HG02981 (cell line): ENCODE measurements around the gene LAMA4.
"Not testable (repeated sequence)": the region's sequence is repeated elsewhere in the genome, so short reads cannot be mapped to it uniquely, and the experiment has no call there.

Source experiments
- ATAC-seq: cut with Tn5 transposase; IDR thresholded peaks from one replicate; pipeline ENCODE4 v1.9.1; 2021; ENCODE audit warnings: mild to moderate bottlenecking, moderate library complexity; ENCODE audit not compliant: unreplicated experiment

The LAMA4 gene

GRCh38 chr6:112106026-112106425 lies 148.3 kb downstream of the LAMA4 start:
- not testable (repeated sequence) for ATAC-seq

- no peak for ATAC-seq
These were observed 153.8 kb downstream of the LAMA4 start for GRCh38 chr6:112100561-112100960.

- ATAC-seq = no peak
These were observed 157.5 kb downstream of the LAMA4 start for GRCh38 chr6:112096901-112097300.

GRCh38 chr6:112087916-112088315 lies 166.5 kb downstream of the LAMA4 start:
- ATAC-seq = no peak

DNA sequence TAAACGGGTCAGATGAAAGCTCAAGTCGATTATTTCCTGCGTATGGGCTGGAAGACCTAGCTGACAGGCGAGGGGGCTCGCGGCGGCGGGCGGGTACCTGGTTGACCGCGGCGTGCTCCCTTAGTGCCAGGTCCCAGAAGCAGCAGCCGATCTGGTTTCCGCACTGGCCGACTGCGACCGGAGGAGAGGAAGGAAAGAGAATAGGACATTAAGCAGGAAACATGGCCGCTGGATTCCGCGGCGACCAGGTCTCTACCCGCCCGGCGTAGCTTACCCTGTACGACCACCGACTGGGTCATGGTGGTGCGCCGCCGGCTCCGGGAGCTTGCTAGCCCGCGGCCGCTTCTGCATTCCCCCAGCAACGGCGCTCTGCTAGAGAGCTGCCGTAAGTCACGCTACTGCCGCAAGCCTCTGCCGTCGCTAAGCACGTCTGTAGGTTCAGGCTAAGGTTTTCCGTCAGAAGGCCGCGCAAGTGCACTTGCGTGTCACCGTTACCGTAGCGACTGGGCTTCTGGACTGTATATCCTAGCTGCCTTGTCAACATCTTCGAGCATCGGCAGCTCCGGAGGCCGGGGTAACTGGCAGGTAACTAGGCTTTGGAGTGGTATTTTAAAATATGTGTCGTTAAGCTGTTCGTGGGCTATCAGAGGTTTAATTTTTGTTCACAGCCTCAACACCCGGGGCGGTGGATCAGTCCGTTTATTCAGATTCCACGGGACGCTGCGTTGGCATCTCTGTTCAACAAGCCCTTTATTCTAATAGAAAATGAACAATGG lies 167.0 kb downstream of the LAMA4 start, which contains the start of the genes FAM229B and TUBE1:
FAM229B (plus strand) TSS at position 456 of the 776 bp plus-strand sequence. CDS start 11,693 bp downstream, outside the sequence.
TUBE1 (minus strand) TSS at position 347 of the 776 bp plus-strand sequence; CDS start at position 299, 48 bp downstream.
- ATAC-seq = peak; percentile 97

- peak; percentile 22 for ATAC-seq
These were observed 167.6 kb downstream of the LAMA4 start for GRCh38 chr6:112086744-112087135.

GRCh38 chr6:112085286-112086065 lies 168.9 kb downstream of the LAMA4 start:
- ATAC-seq = no peak

DNA sequence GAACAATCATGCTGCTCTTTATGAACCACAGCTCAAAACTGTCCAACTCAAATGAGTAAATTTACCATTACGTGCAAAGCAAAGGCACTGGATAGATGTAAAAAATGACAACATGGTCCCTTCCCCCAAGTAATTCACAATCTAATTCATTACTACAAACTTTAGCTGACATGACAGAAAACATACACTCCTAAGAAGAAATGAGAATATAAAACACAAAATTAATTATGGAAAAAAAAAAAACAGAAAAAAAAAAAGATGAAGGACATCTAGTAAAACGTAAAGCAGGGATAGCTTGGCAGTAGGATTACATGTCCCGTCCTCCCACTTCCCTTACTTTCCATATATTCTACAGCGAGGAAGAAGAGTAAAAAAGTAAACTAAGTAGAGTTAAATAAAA lies 172.8 kb downstream of the LAMA4 start:
- ATAC-seq = no peak

GRCh38 chr6:112066606-112067005 lies 187.8 kb downstream of the LAMA4 start:
- ATAC-seq = no peak

- no peak for ATAC-seq
These were observed 188.9 kb downstream of the LAMA4 start for GRCh38 chr6:112065426-112065986.

GRCh38 chr6:112062966-112063365 lies 191.4 kb downstream of the LAMA4 start:
- no peak for ATAC-seq

- ATAC-seq = no peak
These were observed 192.8 kb downstream of the LAMA4 start for GRCh38 chr6:112061605-112062004.
